Glomerular visceral epithelial cell (primary cell): ENCODE results near the gene CASP14.
"Not testable (repeated sequence)": the region's sequence is repeated elsewhere in the genome, so short reads cannot be mapped to it uniquely, and the experiment has no call there.

ENCODE experiments used
- DNase-seq: peaks from one replicate; pipeline ENCODE4 v3.0.0-alpha.2; 2016; ENCODE audit errors: extremely low spot score

The CASP14 gene, protein sequence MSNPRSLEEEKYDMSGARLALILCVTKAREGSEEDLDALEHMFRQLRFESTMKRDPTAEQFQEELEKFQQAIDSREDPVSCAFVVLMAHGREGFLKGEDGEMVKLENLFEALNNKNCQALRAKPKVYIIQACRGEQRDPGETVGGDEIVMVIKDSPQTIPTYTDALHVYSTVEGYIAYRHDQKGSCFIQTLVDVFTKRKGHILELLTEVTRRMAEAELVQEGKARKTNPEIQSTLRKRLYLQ

GRCh38 chr19:15048885-15049541, at the start of gene CASP14:
Gene CASP14, plus strand, starts transcription at chr19:15049480. Its CDS starts 2,772 bp downstream, at chr19:15052252.
- no peak for DNase-seq

DNA sequence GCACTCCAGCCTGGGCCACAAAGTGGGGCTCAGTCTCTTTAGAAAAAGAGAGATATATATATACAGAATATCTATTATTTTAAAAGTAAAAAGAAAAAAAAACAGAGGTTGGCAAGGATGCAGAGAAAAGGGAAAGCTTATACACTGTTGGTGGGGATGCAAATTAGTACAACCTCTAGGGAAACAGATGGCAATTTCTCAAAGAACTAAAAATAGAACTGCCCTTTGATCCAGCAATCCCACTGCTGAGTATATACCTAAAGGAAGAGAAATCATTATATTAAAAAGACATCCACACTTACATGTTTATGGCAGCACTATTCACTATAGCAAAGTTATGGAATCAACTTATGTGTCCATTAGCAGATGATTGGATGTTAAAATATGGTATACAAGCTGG, 41.0 kb upstream of the CASP14 start:
- no peak for DNase-seq

- no peak for DNase-seq
These were observed 38.6 kb upstream of the CASP14 start for GRCh38 chr19:15010501-15011300.

- DNase-seq = no peak
These were observed 34.7 kb upstream of the CASP14 start for GRCh38 chr19:15014579-15014978.

- DNase-seq = peak; percentile 9
These were observed 33.2 kb upstream of the CASP14 start for GRCh38 chr19:15015946-15016542.

DNA sequence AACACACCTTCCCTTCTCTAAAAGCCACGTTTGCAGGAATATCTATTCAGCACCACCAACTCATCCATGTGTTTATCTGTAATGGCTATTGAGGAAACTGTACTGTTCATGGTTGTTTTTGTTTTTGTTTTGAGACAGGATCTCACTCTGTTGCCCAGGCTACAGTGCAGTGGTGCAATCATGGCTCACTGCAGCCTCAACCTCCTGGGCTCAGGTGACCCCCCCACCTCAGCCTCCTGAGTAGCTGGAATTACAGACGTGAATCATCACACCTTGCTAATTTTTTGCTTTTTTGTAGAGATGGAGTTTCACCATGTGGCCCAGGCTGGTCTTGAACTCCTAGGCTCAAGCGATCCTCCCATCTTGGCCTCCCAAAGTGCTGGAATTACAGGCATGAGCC, 30.4 kb upstream of the CASP14 start:
- not testable (repeated sequence) for DNase-seq

DNA sequence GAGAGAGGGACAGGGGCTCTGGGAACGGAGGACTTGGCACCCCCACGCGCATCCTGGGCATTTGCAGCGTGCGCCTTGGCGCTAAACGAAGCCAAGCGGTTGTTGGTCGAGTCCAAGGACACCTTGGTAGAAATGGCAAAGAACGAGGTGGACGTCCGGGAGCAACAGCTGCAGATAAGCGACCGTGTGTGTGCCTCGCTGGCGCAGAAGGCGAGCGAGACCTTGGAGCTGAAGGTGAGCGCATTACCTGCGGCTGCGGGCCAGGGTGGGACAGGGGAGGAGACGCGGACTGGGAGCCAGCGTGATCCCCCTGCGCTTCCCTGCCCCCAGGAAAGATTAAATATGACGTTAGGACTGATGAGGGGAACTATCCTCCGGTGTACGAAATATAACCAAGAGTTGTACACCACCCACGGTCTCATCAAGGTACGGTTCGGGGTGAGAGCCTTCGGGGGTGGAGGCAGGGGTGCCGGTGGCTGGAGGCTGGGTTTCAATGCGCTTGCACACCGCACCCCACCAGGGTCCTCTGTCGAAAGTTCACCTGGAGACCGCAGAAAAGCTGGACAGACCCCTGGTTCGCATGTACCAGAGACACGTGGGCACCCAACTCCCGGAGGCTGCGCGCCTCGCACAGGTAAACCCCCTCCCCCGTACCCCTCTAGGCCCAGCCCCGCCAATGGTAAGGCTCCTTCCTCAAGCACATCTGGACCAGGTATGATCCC, 27.8 kb upstream of the CASP14 start:
- DNase-seq = no peak

GRCh38 chr19:15022752-15023151, 26.5 kb upstream of the CASP14 start:
- DNase-seq = no peak

GRCh38 chr19:15025217-15025616, 24.1 kb upstream of the CASP14 start:
- peak; percentile 3 for DNase-seq

GRCh38 chr19:15028490-15028889, 20.8 kb upstream of the CASP14 start:
- no peak for DNase-seq

GRCh38 chr19:15031675-15032074, 17.6 kb upstream of the CASP14 start:
- no peak for DNase-seq

- DNase-seq = no peak
These were observed 13.4 kb upstream of the CASP14 start for GRCh38 chr19:15035795-15036311.

DNA sequence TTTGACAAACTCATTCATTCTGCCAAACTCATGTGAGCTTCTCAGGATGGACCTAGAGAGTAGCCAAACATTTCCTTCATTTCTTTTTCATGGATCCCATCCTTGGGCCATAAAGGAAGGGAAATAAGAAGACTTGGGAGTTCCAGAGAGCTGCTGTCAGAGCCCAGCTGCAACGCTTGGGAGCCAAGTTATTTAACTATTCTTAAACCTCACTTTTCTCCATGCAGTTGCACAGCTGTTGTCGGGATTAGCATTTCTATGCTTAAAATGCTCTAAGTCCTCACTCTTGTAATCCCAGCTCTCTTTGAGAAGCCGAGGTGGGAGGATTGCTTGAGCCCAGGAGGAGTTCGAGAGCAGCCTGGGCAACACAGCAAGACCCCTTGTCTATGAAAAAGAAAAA, 11.7 kb upstream of the CASP14 start:
- no peak for DNase-seq

DNA sequence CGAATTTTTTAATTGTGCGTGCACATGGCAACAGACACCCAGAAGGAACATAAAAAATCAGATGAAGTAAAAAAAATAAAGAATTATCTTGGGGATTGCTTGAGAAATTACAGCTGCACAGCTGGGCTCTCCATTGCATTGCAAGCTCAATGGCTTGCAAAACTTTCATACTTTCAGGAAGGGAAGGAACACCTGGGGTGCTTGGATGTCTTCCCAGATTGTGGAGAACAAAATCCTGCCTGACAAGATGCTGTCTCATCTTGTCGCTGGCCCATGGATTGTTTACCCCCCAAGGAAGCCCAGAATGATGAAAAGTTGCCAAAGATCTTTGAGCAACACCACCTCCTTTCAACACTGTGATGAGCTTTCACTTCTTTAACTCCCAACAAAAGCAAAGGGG, 11.0 kb upstream of the CASP14 start:
- DNase-seq = no peak

DNA sequence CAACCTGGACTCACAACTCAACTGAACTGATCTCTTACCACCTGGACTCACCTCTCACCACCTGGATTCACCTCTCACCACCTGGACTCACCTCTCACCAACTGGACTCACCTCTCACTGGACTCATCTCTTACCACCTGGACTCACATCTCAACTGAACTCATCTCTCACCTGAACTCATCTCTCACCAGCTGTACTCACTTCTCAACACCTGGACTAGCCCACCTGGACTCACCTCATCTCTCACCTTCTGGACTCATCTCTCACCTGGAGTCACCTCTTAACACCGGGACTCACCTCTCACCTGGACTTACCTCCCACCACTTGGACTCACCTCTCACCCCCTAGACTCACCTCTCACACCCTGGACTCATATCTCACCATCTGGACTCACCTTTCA, 7.3 kb upstream of the CASP14 start:
- no peak for DNase-seq

DNA sequence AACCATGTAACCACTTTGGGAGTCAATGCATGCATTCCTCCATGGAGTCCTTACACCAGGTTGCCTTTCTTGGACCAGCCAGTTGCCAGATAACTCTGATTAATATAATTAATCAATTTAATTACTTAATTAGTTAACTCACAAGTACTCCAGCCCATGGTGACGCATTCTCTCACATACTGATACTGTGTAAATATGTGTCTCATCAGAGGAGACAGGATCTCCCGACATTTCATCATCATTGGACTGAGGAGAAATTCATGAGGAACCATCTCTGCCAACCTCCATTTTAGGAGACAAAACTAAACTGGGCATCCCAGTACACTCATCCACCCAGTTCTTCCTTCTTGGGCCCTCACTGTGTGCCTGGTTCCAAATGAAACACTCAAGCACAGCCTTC, 6.5 kb upstream of the CASP14 start:
- no peak for DNase-seq

- DNase-seq = no peak
These were observed 3.8 kb upstream of the CASP14 start for GRCh38 chr19:15045506-15045905.

DNA sequence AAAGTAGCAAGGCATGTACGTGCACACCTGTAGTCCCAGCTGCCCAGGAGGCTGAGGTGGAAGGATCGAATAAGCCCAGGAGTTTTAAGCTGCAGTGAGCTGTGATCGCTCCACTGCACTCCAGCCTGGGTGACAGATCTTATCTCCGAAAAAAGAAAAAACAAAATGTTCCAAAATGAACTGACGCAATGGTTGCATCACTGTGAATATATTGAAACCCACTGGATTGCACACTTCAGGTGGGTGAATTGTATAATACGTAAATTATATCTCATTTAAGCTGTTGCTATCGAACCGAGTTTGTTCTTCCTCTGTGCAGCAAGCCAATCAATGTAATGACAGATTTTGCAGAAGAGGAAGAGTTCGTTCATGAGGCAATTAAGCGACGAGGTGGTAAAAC, 1.6 kb upstream of the CASP14 start:
- no peak for DNase-seq

DNA sequence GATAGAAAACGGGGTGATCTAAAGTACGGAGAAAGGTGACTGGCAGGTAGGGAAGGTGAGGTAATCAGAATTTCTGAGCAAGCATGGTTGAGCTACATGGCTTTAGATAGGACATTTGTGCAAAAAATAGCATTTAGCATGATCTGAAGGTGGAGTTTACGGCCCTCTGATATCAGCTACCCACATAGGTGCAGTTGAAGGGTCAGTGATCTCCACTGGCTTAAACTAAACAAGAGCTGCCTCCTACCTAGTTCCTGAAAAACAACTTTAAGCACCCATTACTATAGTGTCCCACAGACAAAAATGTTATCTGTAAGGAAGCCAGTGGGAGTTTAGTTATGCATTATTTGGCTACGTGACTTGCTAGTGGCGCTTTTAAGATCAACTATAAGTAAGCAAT, 1.2 kb upstream of the CASP14 start:
- DNase-seq = no peak

DNA sequence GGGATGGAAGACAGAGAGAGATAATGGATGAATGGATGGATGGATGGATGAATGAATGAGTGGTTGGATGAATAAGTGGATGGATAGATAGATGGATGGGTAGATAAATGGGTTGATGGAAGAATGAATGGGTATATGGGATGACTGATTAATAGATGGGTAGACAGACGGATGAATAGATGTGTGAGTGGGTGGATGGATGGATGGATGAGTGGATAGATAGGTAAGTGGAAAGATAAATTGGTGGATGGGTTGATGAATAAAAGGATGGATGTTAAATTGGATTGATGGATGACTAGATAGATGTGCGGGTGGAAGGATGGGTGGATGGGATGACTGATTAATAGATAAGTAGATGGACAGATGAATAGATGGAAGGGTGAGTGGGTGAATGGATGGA, 1.4 kb downstream of the CASP14 start:
- DNase-seq = no peak

- DNase-seq = no peak
These were observed 12.8 kb downstream of the CASP14 start for GRCh38 chr19:15062036-15062435.

DNA sequence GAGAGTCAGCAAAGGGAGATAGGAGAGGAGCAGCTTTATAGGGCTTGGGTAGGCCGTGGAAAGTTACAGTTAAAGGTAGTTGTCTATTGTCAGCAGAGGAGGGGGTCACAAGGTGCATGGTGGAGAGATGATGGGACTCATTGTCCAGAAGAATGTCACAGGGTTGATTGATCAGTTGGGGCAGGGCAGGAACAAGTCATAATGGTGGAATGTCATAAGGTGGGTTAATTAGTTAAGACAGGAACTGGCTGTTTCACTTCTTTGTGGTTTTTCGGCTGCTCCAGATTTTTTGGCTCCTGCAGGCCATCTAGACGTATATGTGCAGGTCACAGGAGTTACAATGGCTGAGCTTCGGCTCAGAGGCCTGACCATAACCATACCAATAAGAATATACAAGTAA, 21.1 kb downstream of the CASP14 start:
- DNase-seq = not testable (repeated sequence)
